Measurements from ENCODE around the gene CLPTM1L.

CLPTM1L gene

GRCh38 chr5:1282131-1282992 lies 62.5 kb downstream of the CLPTM1L start:
- Histone ChIP-seq H3K4me3 (ENCODE audit: low read length) (no peak overlapping the region), H3K9me3 (ENCODE audit: insufficient read depth, low read depth, low read length) (no peaks in the 10 kb centered on the region), H3K36me3 (ENCODE audit: insufficient read depth, low read length) (peaks cover 23% of the 10 kb centered on the region), H3K9ac (ENCODE audit: low read depth, low read length) (no peak overlapping the region), H3K4me1 (ENCODE audit: insufficient read depth, low read length) (no peaks in the 10 kb centered on the region), H3K27ac (ENCODE audit: low read depth, low read length) (no peak overlapping the region), H3K27me3 (ENCODE audit: insufficient read depth, low read length) (no peaks in the 10 kb centered on the region)
- WGBS: 90% methylated on average over 37 of the region's 37 CpGs

GRCh38 chr5:1281038-1281882 lies 63.6 kb downstream of the CLPTM1L start:
- Histone ChIP-seq H3K4me3 (ENCODE audit: low read length) (no peak overlapping the region), H3K27me3 (ENCODE audit: insufficient read depth, low read length) (no peaks in the 10 kb centered on the region), H3K9me3 (ENCODE audit: insufficient read depth, low read depth, low read length) (no peaks in the 10 kb centered on the region), H3K27ac (ENCODE audit: low read depth, low read length) (no peak overlapping the region), H3K4me1 (ENCODE audit: insufficient read depth, low read length) (no peaks in the 10 kb centered on the region), H3K36me3 (ENCODE audit: insufficient read depth, low read length) (peaks cover 23% of the 10 kb centered on the region), H3K9ac (ENCODE audit: low read depth, low read length) (no peak overlapping the region)
- WGBS: 96% methylated on average over 16 of the region's 16 CpGs

- H3K9me3 ChIP-seq (ENCODE audit: insufficient read depth, low read depth, low read length): no peaks in the 10 kb centered on the region
- H3K4me3 ChIP-seq (ENCODE audit: low read length): no peak overlapping the region
- WGBS: 93% methylated on average over 32 of the region's 32 CpGs
- H3K9ac ChIP-seq (ENCODE audit: low read depth, low read length): no peak overlapping the region
- H3K27ac ChIP-seq (ENCODE audit: low read depth, low read length): no peak overlapping the region
- no peaks in the 10 kb centered on the region for H3K27me3 ChIP-seq (ENCODE audit: insufficient read depth, low read length)
- H3K36me3 ChIP-seq (ENCODE audit: insufficient read depth, low read length): peaks cover 19% of the 10 kb centered on the region
- H3K4me1 ChIP-seq (ENCODE audit: insufficient read depth, low read length): no peaks in the 10 kb centered on the region
Observed at GRCh38 chr5:1280177-1281037, 64.5 kb downstream of the CLPTM1L start.

GRCh38 chr5:1279443-1280151 lies 65.3 kb downstream of the CLPTM1L start:
- Histone ChIP-seq H3K9ac (ENCODE audit: low read depth, low read length) (no peak overlapping the region), H3K4me1 (ENCODE audit: insufficient read depth, low read length) (no peaks in the 10 kb centered on the region), H3K27ac (ENCODE audit: low read depth, low read length) (no peak overlapping the region), H3K9me3 (ENCODE audit: insufficient read depth, low read depth, low read length) (no peaks in the 10 kb centered on the region), H3K4me3 (ENCODE audit: low read length) (no peak overlapping the region), H3K36me3 (ENCODE audit: insufficient read depth, low read length) (peaks cover 19% of the 10 kb centered on the region), H3K27me3 (ENCODE audit: insufficient read depth, low read length) (no peaks in the 10 kb centered on the region)
- WGBS: 96% methylated on average over 34 of the region's 34 CpGs

DNA sequence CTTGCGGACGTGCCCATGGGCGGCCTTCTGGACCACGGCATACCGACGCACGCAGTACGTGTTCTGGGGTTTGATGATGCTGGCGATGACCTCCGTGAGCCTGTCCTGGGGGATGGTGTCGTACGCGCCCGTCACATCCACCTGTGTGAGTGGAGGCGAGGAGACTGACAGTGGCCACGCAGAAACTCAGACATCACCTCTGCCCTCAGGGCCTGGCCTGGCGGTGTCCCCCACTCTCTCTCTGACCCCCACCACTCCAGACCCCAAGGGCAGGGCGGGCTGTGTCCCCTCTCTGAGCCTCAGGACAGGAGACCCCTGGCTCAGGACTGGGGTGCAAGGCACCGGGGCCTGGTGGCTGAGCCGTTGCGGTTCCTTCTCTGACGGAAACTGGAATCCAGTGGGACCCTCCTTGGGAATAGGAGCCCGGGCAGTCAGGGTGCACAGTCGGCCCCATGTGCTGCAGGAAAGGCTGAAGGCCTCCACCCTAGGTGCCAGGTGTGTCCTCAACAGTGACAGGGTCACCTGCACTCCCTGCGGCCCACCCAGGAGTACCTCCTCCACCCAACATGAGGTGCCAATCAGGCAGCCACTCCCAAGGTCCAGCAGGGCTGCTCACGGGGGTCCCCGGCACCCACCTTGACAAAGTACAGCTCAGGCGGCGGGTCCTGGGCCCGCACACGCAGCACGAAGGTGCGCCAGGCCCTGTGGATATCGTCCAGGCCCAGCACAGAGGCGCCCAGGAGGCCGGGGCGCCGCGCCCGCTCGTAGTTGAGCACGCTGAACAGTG lies 66.0 kb downstream of the CLPTM1L start:
- Histone ChIP-seq H3K36me3 (ENCODE audit: insufficient read depth, low read length) (peaks cover 20% of the 10 kb centered on the region), H3K27ac (ENCODE audit: low read depth, low read length) (no peak overlapping the region), H3K9me3 (ENCODE audit: insufficient read depth, low read depth, low read length) (no peaks in the 10 kb centered on the region), H3K27me3 (ENCODE audit: insufficient read depth, low read length) (no peaks in the 10 kb centered on the region), H3K4me3 (ENCODE audit: low read length) (no peak overlapping the region), H3K4me1 (ENCODE audit: insufficient read depth, low read length) (no peaks in the 10 kb centered on the region), H3K9ac (ENCODE audit: low read depth, low read length) (no peak overlapping the region)
- WGBS: 97% methylated on average over 42 of the region's 42 CpGs

- Histone ChIP-seq H3K36me3 (ENCODE audit: insufficient read depth, low read length) (peaks cover 20% of the 10 kb centered on the region), H3K4me3 (ENCODE audit: low read length) (no peak overlapping the region), H3K9ac (ENCODE audit: low read depth, low read length) (no peak overlapping the region), H3K4me1 (ENCODE audit: insufficient read depth, low read length) (no peaks in the 10 kb centered on the region), H3K27me3 (ENCODE audit: insufficient read depth, low read length) (no peaks in the 10 kb centered on the region), H3K27ac (ENCODE audit: low read depth, low read length) (no peak overlapping the region), H3K9me3 (ENCODE audit: insufficient read depth, low read depth, low read length) (no peaks in the 10 kb centered on the region)
- WGBS: 94% methylated on average over 13 of the region's 13 CpGs
Observed at GRCh38 chr5:1278216-1278615, 66.7 kb downstream of the CLPTM1L start.

GRCh38 chr5:1277781-1278180 lies 67.1 kb downstream of the CLPTM1L start:
- no peaks in the 10 kb centered on the region for H3K4me1 ChIP-seq (ENCODE audit: insufficient read depth, low read length)
- no peaks in the 10 kb centered on the region for H3K27me3 ChIP-seq (ENCODE audit: insufficient read depth, low read length)
- H3K4me3 ChIP-seq (ENCODE audit: low read length): no peak overlapping the region
- no peak overlapping the region for H3K9ac ChIP-seq (ENCODE audit: low read depth, low read length)
- H3K27ac ChIP-seq (ENCODE audit: low read depth, low read length): no peak overlapping the region
- peaks cover 20% of the 10 kb centered on the region for H3K36me3 ChIP-seq (ENCODE audit: insufficient read depth, low read length)
- 94% methylated on average over 10 of the region's 10 CpGs for WGBS
- H3K9me3 ChIP-seq (ENCODE audit: insufficient read depth, low read depth, low read length): no peaks in the 10 kb centered on the region

GRCh38 chr5:1277331-1277730 lies 67.6 kb downstream of the CLPTM1L start:
- WGBS: 96% methylated on average over 21 of the region's 21 CpGs
- Histone ChIP-seq H3K27me3 (ENCODE audit: insufficient read depth, low read length) (no peaks in the 10 kb centered on the region), H3K36me3 (ENCODE audit: insufficient read depth, low read length) (peaks cover 20% of the 10 kb centered on the region), H3K4me3 (ENCODE audit: low read length) (no peak overlapping the region), H3K4me1 (ENCODE audit: insufficient read depth, low read length) (no peaks in the 10 kb centered on the region), H3K9ac (ENCODE audit: low read depth, low read length) (no peak overlapping the region), H3K27ac (ENCODE audit: low read depth, low read length) (no peak overlapping the region), H3K9me3 (ENCODE audit: insufficient read depth, low read depth, low read length) (no peaks in the 10 kb centered on the region)

GRCh38 chr5:1276930-1277329 lies 68.0 kb downstream of the CLPTM1L start:
- Histone ChIP-seq H3K36me3 (ENCODE audit: insufficient read depth, low read length) (peaks cover 20% of the 10 kb centered on the region), H3K9me3 (ENCODE audit: insufficient read depth, low read depth, low read length) (no peaks in the 10 kb centered on the region), H3K9ac (ENCODE audit: low read depth, low read length) (no peak overlapping the region), H3K27me3 (ENCODE audit: insufficient read depth, low read length) (no peaks in the 10 kb centered on the region), H3K4me1 (ENCODE audit: insufficient read depth, low read length) (no peaks in the 10 kb centered on the region), H3K27ac (ENCODE audit: low read depth, low read length) (no peak overlapping the region), H3K4me3 (ENCODE audit: low read length) (no peak overlapping the region)
- 93% methylated on average over 20 of the region's 20 CpGs for WGBS

Data from HUES64 (cell line).